ENCODE results near the gene OPTN.
A peak's percentile ranks its signal among the peaks of the same experiment; 100 is the strongest.
"Not testable (repeated sequence)": the region's sequence is repeated elsewhere in the genome, so short reads cannot be mapped to it uniquely, and the experiment has no call there.

Gene OPTN

GRCh38 chr10:13152296-13152695 is 52.3 kb downstream of the OPTN start:
- ChIA-PET CTCF (no interaction called here), POLR2A (ENCODE audit: low non-redundant PET) (no interaction called here)
- DNase-seq (ENCODE audit: low spot score): no peak
- no peak for TF ChIP-seq CTCF (conservative IDR thresholded peaks at IDR 0.05; ENCODE audit: low read depth)
- H3K27ac ChIP-seq: no peak overlapping the region

DNA sequence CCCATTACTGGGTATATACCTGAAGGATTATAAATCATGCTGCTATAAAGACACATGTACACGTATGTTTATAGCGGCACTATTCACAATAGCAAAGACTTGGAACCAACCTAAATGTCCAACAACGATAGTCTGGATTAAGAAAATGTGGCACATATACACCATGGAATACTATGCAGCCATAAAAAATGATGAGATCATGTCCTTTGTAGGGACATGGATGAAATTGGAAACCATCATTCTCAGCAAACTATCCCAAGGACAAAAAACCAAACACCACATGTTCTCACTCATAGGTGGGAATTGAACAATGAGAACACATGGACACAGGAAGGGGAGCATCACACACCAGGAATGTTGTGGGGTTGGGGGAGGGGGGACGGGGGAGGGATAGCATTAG is 55.9 kb downstream of the OPTN start:
- H3K27ac ChIP-seq; POLR2A ChIA-PET (ENCODE audit: low non-redundant PET); DNase-seq (ENCODE audit: low spot score); CTCF ChIA-PET: not testable (repeated sequence)

GRCh38 chr10:13158401-13158800 is 58.4 kb downstream of the OPTN start:
- POLR2A ChIA-PET (ENCODE audit: low non-redundant PET): no interaction called here
- TF ChIP-seq CTCF (conservative IDR thresholded peaks at IDR 0.05; ENCODE audit: low read depth): no peak
- DNase-seq (ENCODE audit: low spot score): no peak

DNA sequence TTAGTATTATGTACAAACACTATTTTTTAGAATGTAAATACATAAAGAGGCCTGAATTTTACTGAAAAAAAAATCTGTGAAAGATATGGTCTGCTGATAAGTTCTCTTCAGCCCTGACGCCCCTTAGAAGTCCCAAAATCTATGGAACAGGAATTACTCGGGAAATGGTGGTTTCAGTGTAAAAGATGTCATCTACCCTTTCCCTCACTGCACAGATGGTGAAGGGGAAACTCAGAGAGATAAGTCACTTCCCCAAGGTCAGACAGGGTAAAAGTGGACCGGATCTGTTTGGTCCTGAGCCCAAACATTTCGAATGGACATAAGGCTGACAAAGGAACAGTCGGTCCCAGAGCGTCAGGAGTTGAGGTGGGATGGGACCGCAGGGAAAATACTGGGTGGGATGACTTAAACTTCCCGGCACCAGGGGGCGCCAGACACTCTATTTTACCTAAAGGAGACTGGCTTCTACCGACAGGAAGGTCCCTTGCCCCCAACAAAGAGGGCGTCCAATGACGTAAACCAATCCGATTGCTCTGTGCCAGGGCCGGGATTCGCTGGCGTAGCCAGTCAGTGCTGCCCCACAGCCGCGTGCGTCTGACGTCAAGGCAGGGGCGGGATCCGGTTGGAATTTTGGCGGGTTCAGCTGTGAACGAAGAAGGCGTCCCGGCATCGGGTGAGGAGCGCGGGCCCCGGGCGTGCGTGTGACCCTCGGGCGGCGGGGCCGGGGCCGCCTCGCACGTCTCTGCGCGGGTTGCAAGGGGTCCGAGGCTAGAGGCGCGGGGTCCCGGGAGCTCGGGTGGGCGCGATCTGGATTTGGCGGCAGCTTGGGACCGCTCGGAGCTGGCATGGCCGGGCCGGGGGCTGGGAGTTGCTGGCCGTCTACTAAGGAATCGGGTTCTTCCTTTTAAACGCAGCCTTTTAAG is 61.2 kb downstream of the OPTN start, which contains the start of gene MCM10:
Gene MCM10 (plus strand): TSS at position 625 of the 923 bp plus-strand sequence. CDS start 2,645 bp downstream, outside the sequence.
- peak; percentile 98 for DNase-seq (ENCODE audit: low spot score)
- H3K27ac ChIP-seq: peak within 1 kb of the TSS; percentile 50
- peak; percentile 82 for TF ChIP-seq CTCF (conservative IDR thresholded peaks at IDR 0.05; ENCODE audit: low read depth)
- ChIA-PET CTCF (interaction anchor here (0.6 to 1.9 kb wide), 8 partner anchors 10 to 1117 kb away, joined by 3 to 9 read pairs (median 4); no protein-coding TSS in a partner anchor), POLR2A (ENCODE audit: low non-redundant PET) (no interaction called here)

More at GRCh38 chr10:13158401-13158800, 58.4 kb downstream of the OPTN start:
- no peak overlapping the region for H3K27ac ChIP-seq
- CTCF ChIA-PET: no interaction called here

DNA sequence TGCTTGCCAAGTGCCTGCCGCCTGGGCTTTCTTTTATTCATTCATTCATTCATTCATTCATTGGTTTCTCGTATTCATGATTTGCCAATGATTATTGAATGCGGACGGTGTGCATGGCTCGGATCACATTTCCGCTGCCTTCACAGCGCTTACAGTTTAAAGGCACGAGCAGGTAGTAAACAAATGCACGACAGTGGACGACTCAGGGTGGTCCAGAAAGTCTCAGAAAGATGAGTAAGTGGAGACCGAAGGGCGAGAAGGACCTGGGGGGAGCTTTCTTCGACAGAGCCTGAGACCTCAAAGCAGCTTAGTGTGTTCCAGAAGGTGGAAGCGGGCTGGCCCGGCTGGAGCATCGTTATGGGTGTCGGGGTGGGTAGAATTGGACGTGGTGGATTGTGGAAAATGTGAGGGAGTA is 61.9 kb downstream of the OPTN start:
- DNase-seq (ENCODE audit: low spot score): peak; percentile 18
- ChIA-PET POLR2A (ENCODE audit: low non-redundant PET) (no interaction called here), CTCF (interaction anchor here (0.6 to 1.9 kb wide), 7 partner anchors 9 to 1118 kb away, joined by 3 to 5 read pairs (median 3); no protein-coding TSS in a partner anchor)
- peak overlapping the region; percentile 50 for H3K27ac ChIP-seq
- TF ChIP-seq CTCF (conservative IDR thresholded peaks at IDR 0.05; ENCODE audit: low read depth): no peak

DNA sequence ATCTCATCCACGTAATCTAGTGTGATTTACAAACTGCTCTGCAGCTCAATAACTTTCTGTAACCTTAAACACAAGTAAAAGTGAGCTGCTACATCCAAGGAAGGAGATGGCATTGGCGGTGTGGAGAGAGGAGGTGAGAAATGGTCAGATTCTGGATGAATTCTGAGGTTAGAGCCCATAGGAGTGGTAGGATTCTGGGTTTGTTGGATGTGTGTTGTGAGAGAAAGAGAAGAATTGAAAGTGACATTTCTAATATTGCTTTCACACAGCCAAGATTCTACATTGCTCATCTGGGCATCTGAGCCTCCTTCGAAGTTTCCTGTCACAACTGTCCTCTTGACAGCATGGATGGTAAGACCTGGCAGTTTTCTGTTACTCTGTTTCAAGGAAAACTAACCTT is 63.9 kb downstream of the OPTN start:
- POLR2A ChIA-PET (ENCODE audit: low non-redundant PET): interaction anchor here (0.7 kb wide), 1 partner anchor 423 kb away, joined by 3 read pairs; the partner anchor contains the start of gene PRPF18

More for the DNA sequence above, 63.9 kb downstream of the OPTN start:
- H3K27ac ChIP-seq: no peak overlapping the region
- TF ChIP-seq CTCF (conservative IDR thresholded peaks at IDR 0.05; ENCODE audit: low read depth): no peak
- CTCF ChIA-PET: no interaction called here
- no peak for DNase-seq (ENCODE audit: low spot score)
